Naive thymus-derived CD4-positive, alpha-beta T cell (primary cell): Measurements from ENCODE around the gene NTM. TPM values are rescaled to one million over a fixed set of nuclear protein-coding genes. Genes with fewer than 3 reads are reported as not detected.

Source experiments
- ATAC-seq: fragments of 150-1000 bp; cut with Tn5 transposase; 2 replicates; pipeline ENCODE4 v1.10.0; 2021; ENCODE audit warnings: mild to moderate bottlenecking, moderate library complexity
- CTCF ChIA-PET: fragments of 350-600 bp; sonication (Branson Sonifier 250); formaldehyde crosslinking; loops from one replicate; lab custom pipeline; 2021; ENCODE audit warnings: antibody characterized with exemption; lab: Charles Lee
- POLR2A ChIA-PET: fragments of 350-600 bp; sonication (Branson Sonifier 250); formaldehyde crosslinking; loops from one replicate; lab custom pipeline; 2021; ENCODE audit warnings: antibody characterized with exemption, inconsistent platforms; lab: Charles Lee
- DNase-seq, 9 donors: peaks; one replicate each; pipeline versions ENCODE4 v3.0.0 to v3.0.0-alpha.2; 2020 to 2022; ENCODE audit warnings: mixed read lengths in 1 of 9
- H3K27ac ChIP-seq: one replicate; pipeline ENCODE4 v1.7.0; 2013; ENCODE audit warnings: mild to moderate bottlenecking, low read depth, low read length, moderate library complexity
- H3K27me3 ChIP-seq, 2 donors: one replicate each; pipeline ENCODE4 v1.7.0; 2013; ENCODE audit warnings: low read length in 2 of 2, mild to moderate bottlenecking in 2 of 2, moderate library complexity in 2 of 2; ENCODE audit not compliant: control insufficient read depth in 2 of 2, insufficient read depth in 2 of 2
- H3K36me3 ChIP-seq, 3 experiments: 1 replicate in 2 of 3; 2 replicates in 1 of 3; pipeline ENCODE4 v1.7.0; 2013; ENCODE audit warnings: low read length in 3 of 3, mild to moderate bottlenecking in 3 of 3, moderate library complexity in 1 of 3; ENCODE audit not compliant: insufficient read depth in 3 of 3, control insufficient read depth in 2 of 3
- H3K4me1 ChIP-seq, 2 donors: one replicate each; pipeline ENCODE4 v1.7.0; 2013; ENCODE audit warnings: low read length in 2 of 2, mild to moderate bottlenecking in 2 of 2, moderate library complexity in 1 of 2; ENCODE audit not compliant: control insufficient read depth in 2 of 2, insufficient read depth in 2 of 2
- H3K4me3 ChIP-seq: 2 replicates; pipeline ENCODE4 v1.7.0; 2013; ENCODE audit warnings: mild to moderate bottlenecking, low read length
- H3K9me3 ChIP-seq, 3 experiments: 1 replicate in 2 of 3; 2 replicates in 1 of 3; pipeline ENCODE4 v1.7.0; 2013; ENCODE audit warnings: low read length in 3 of 3; ENCODE audit not compliant: control insufficient read depth in 2 of 3
- H3K27ac Mint-ChIP-seq, 9 donors: one replicate each; pipeline ENCODE4 v1.8.0; 2020 to 2022; ENCODE audit warnings: mixed read lengths in 9 of 9, mild to moderate bottlenecking in 8 of 9, moderate library complexity in 5 of 9, inconsistent platforms in 2 of 9
- H3K27me3 Mint-ChIP-seq, 5 donors: one replicate each; pipeline ENCODE4 v1.8.0; 2021 to 2022; ENCODE audit warnings: mixed read lengths in 5 of 5, mild to moderate bottlenecking in 1 of 5
- H3K36me3 Mint-ChIP-seq, 5 donors: one replicate each; pipeline ENCODE4 v1.8.0; 2020 to 2022; ENCODE audit warnings: mixed read lengths in 5 of 5, mild to moderate bottlenecking in 3 of 5, inconsistent platforms in 1 of 5
- H3K4me1 Mint-ChIP-seq, 7 donors: one replicate each; pipeline ENCODE4 v1.8.0; 2020 to 2022; ENCODE audit warnings: mixed read lengths in 7 of 7, mild to moderate bottlenecking in 3 of 7, inconsistent platforms in 1 of 7
- H3K4me3 Mint-ChIP-seq, 10 donors: one replicate each; pipeline ENCODE4 v1.8.0; 2020 to 2022; ENCODE audit warnings: mild to moderate bottlenecking in 10 of 10, mixed read lengths in 10 of 10, moderate library complexity in 6 of 10, inconsistent platforms in 2 of 10
- H3K9me3 Mint-ChIP-seq, 11 donors: one replicate each; pipeline ENCODE4 v1.8.0; 2020 to 2022; ENCODE audit warnings: mixed read lengths in 11 of 11, mild to moderate bottlenecking in 4 of 11, inconsistent platforms in 1 of 11, moderate library complexity in 1 of 11
- intact Hi-C, 2 donors: fragments of 100-400 bp; cut with micrococcal nuclease; formaldehyde crosslinking; loops; one replicate each; pipeline ENCODE4 v1.15.1; 2023
- polyA plus RNA-seq, 2 donors: library from polyadenylated mRNA; unstranded; fragments of 300-500 nt; fragmentation: Illumina TruSeq; gene quantifications; one replicate each; pipeline ENCODE4 v1.2.3, GENCODE V29; 2021
- total RNA-seq, 6 experiments: library from RNA in 5 of 6; stranded (reverse) in 5 of 6; gene quantifications; 1 replicate in 5 of 6; 2 replicates in 1 of 6; pipeline ENCODE4 v1.2.3 and lab custom pipeline; 2021 to 2026

NTM gene
- total and polyA plus RNA-seq, 7 experiments from 2014 or later: not detected

GRCh38 chr11:131991606-131992005 is 621.2 kb downstream of the NTM start:
- Mint-ChIP-seq H3K9me3 (peaks cover 0 to 8% (median 4%) of the 10 kb centered on the region in 11 donors), H3K27ac (no peak overlapping the region), H3K4me3 (no peak overlapping the region), H3K27me3 (no peaks in the 10 kb centered on the region), H3K4me1 (no peaks in the 10 kb centered on the region), H3K36me3 (no peaks in the 10 kb centered on the region)
- ChIA-PET CTCF (no interaction called here), POLR2A (no interaction called here)
- Histone ChIP-seq H3K27ac (no peak overlapping the region), H3K36me3 (no peaks in the 10 kb centered on the region), H3K27me3 (no peaks in the 10 kb centered on the region), H3K4me1 (no peaks in the 10 kb centered on the region), H3K9me3 (no peaks in the 10 kb centered on the region), H3K4me3 (no peak overlapping the region)
- intact Hi-C loops: no loop called here
- no peak for ATAC-seq
- no peak for DNase-seq

- H3K27ac ChIP-seq: no peak overlapping the region
- intact Hi-C loops: no loop called here
- no peak overlapping the region for H3K4me3 ChIP-seq
- H3K4me1 Mint-ChIP-seq: no peaks in the 10 kb centered on the region
- H3K36me3 ChIP-seq: no peaks in the 10 kb centered on the region
- no peak overlapping the region for H3K27ac Mint-ChIP-seq
- H3K27me3 Mint-ChIP-seq: no peaks in the 10 kb centered on the region
- H3K4me1 ChIP-seq: no peaks in the 10 kb centered on the region
- H3K9me3 ChIP-seq: no peaks in the 10 kb centered on the region
- ChIA-PET POLR2A (no interaction called here), CTCF (no interaction called here)
- H3K9me3 Mint-ChIP-seq: peaks cover 0 to 18% (median 9%) of the 10 kb centered on the region in 11 donors
- peaks cover 0 to 4% (median 0%) of the 10 kb centered on the region in 5 donors for H3K36me3 Mint-ChIP-seq
- no peaks in the 10 kb centered on the region for H3K27me3 ChIP-seq
- ATAC-seq: no peak
- no peak for DNase-seq
- H3K4me3 Mint-ChIP-seq: no peak overlapping the region
These were observed 622.8 kb downstream of the NTM start for GRCh38 chr11:131993246-131993645.

- H3K4me1 Mint-ChIP-seq: no peaks in the 10 kb centered on the region
- intact Hi-C loops: no loop called here
- CTCF ChIA-PET: no interaction called here
These were observed 627.6 kb downstream of the NTM start for GRCh38 chr11:131998020-131998419.

GRCh38 chr11:131999084-131999483 is 628.7 kb downstream of the NTM start:
- Histone ChIP-seq H3K9me3 (no peaks in the 10 kb centered on the region), H3K27me3 (no peaks in the 10 kb centered on the region), H3K4me1 (no peaks in the 10 kb centered on the region), H3K27ac (no peak overlapping the region), H3K4me3 (no peak overlapping the region), H3K36me3 (no peaks in the 10 kb centered on the region)
- CTCF ChIA-PET: no interaction called here
- Mint-ChIP-seq H3K27ac (no peak overlapping the region), H3K9me3 (peaks cover 0 to 18% (median 8%) of the 10 kb centered on the region in 11 donors), H3K4me3 (no peak overlapping the region), H3K27me3 (no peaks in the 10 kb centered on the region), H3K36me3 (peaks cover 0 to 4% (median 0%) of the 10 kb centered on the region in 5 donors), H3K4me1 (no peaks in the 10 kb centered on the region)
- POLR2A ChIA-PET: no interaction called here
- DNase-seq: no peak
- intact Hi-C loops: no loop called here
- no peak for ATAC-seq

More at GRCh38 chr11:131998020-131998419, 627.6 kb downstream of the NTM start:
- no peak overlapping the region for H3K27ac Mint-ChIP-seq
- H3K4me3 ChIP-seq: no peak overlapping the region
- H3K36me3 ChIP-seq: no peaks in the 10 kb centered on the region
- H3K9me3 Mint-ChIP-seq: peaks cover 0 to 18% (median 8%) of the 10 kb centered on the region in 11 donors
- H3K36me3 Mint-ChIP-seq: peaks cover 0 to 4% (median 0%) of the 10 kb centered on the region in 5 donors
- POLR2A ChIA-PET: no interaction called here
- H3K27me3 Mint-ChIP-seq: no peaks in the 10 kb centered on the region
- ATAC-seq: no peak
- no peak overlapping the region for H3K4me3 Mint-ChIP-seq
- no peak overlapping the region for H3K27ac ChIP-seq
- no peaks in the 10 kb centered on the region for H3K27me3 ChIP-seq
- H3K9me3 ChIP-seq: no peaks in the 10 kb centered on the region
- no peaks in the 10 kb centered on the region for H3K4me1 ChIP-seq
- no peak for DNase-seq

GRCh38 chr11:131999955-132000354 is 629.5 kb downstream of the NTM start:
- DNase-seq (no peak), ATAC-seq (no peak)
- Histone ChIP-seq H3K27me3 (no peaks in the 10 kb centered on the region), H3K4me1 (no peaks in the 10 kb centered on the region), H3K27ac (no peak overlapping the region), H3K4me3 (no peak overlapping the region), H3K9me3 (no peaks in the 10 kb centered on the region), H3K36me3 (no peaks in the 10 kb centered on the region)
- no peak overlapping the region for H3K4me3 Mint-ChIP-seq
- H3K36me3 Mint-ChIP-seq: peaks cover 0 to 4% (median 0%) of the 10 kb centered on the region in 5 donors
- no peak overlapping the region for H3K27ac Mint-ChIP-seq
- H3K9me3 Mint-ChIP-seq: peaks cover 0 to 18% (median 8%) of the 10 kb centered on the region in 11 donors
- intact Hi-C loops: no loop called here
- CTCF ChIA-PET: no interaction called here
- no peaks in the 10 kb centered on the region for H3K4me1 Mint-ChIP-seq
- POLR2A ChIA-PET: no interaction called here
- H3K27me3 Mint-ChIP-seq: no peaks in the 10 kb centered on the region

- Histone ChIP-seq H3K4me3 (no peak overlapping the region), H3K4me1 (no peaks in the 10 kb centered on the region), H3K36me3 (no peaks in the 10 kb centered on the region), H3K9me3 (no peaks in the 10 kb centered on the region), H3K27me3 (no peaks in the 10 kb centered on the region), H3K27ac (no peak overlapping the region)
- ChIA-PET CTCF (no interaction called here), POLR2A (no interaction called here)
- no peaks in the 10 kb centered on the region for H3K27me3 Mint-ChIP-seq
- H3K9me3 Mint-ChIP-seq: peaks cover 0 to 5% (median 0%) of the 10 kb centered on the region in 11 donors
- H3K4me3 Mint-ChIP-seq: no peak overlapping the region
- no peak for ATAC-seq
- H3K27ac Mint-ChIP-seq: no peak overlapping the region
- H3K4me1 Mint-ChIP-seq: no peaks in the 10 kb centered on the region
- intact Hi-C loops: no loop called here
- DNase-seq: no peak
- H3K36me3 Mint-ChIP-seq: no peaks in the 10 kb centered on the region
These were observed 635.5 kb downstream of the NTM start for GRCh38 chr11:132005887-132006286.

- Mint-ChIP-seq H3K9me3 (peaks cover 0 to 5% (median 0%) of the 10 kb centered on the region in 11 donors), H3K27ac (no peak overlapping the region), H3K36me3 (no peaks in the 10 kb centered on the region), H3K4me3 (no peak overlapping the region), H3K27me3 (peaks cover 0 to 3% (median 0%) of the 10 kb centered on the region in 5 donors), H3K4me1 (no peaks in the 10 kb centered on the region)
- no peaks in the 10 kb centered on the region for H3K27me3 ChIP-seq
- DNase-seq (no peak), ATAC-seq (no peak)
- ChIA-PET CTCF (no interaction called here), POLR2A (no interaction called here)
- H3K36me3 ChIP-seq: no peaks in the 10 kb centered on the region
- intact Hi-C loops: no loop called here
- H3K4me1 ChIP-seq: no peaks in the 10 kb centered on the region
- H3K27ac ChIP-seq: no peak overlapping the region
- H3K4me3 ChIP-seq: no peak overlapping the region
- H3K9me3 ChIP-seq: no peaks in the 10 kb centered on the region
These were observed 636.6 kb downstream of the NTM start for GRCh38 chr11:132006884-132007580.
